ENCODE data around the gene GALNT13.

The GALNT13 gene

GRCh38 chr2:153990771-153991170 is 119.0 kb downstream of the GALNT13 start:
- no peak for TF ChIP-seq CTCF (IDR thresholded peaks at IDR 0.05; ENCODE audit: low read depth, low read length)
- Histone ChIP-seq H3K4me3 (ENCODE audit: low read depth, low read length) (no peak overlapping the region), H3K36me3 (no peaks in the 10 kb centered on the region), H3K9me3 (no peaks in the 10 kb centered on the region), H3K27me3 (no peaks in the 10 kb centered on the region), H3K4me1 (no peaks in the 10 kb centered on the region)
- no peak for DNase-seq

- TF ChIP-seq CTCF (IDR thresholded peaks at IDR 0.05; ENCODE audit: low read depth, low read length) = no peak
- Histone ChIP-seq H3K9me3 (no peaks in the 10 kb centered on the region), H3K4me1 (no peaks in the 10 kb centered on the region), H3K4me3 (ENCODE audit: low read depth, low read length) (no peak overlapping the region), H3K36me3 (no peaks in the 10 kb centered on the region), H3K27me3 (no peaks in the 10 kb centered on the region)
- no peak for DNase-seq
Measured at GRCh38 chr2:154013514-154013913, 141.8 kb downstream of the GALNT13 start.

GRCh38 chr2:154015233-154015632 is 143.5 kb downstream of the GALNT13 start:
- TF ChIP-seq CTCF (IDR thresholded peaks at IDR 0.05; ENCODE audit: low read depth, low read length) = no peak
- Histone ChIP-seq H3K4me1 (no peaks in the 10 kb centered on the region), H3K4me3 (ENCODE audit: low read depth, low read length) (no peak overlapping the region), H3K9me3 (no peaks in the 10 kb centered on the region), H3K36me3 (no peaks in the 10 kb centered on the region), H3K27me3 (no peaks in the 10 kb centered on the region)
- no peak for DNase-seq

- H3K27me3 ChIP-seq = no peaks in the 10 kb centered on the region
- no peaks in the 10 kb centered on the region for H3K4me1 ChIP-seq
- H3K36me3 ChIP-seq = no peaks in the 10 kb centered on the region
- TF ChIP-seq CTCF (IDR thresholded peaks at IDR 0.05; ENCODE audit: low read depth, low read length) = no peak
- no peaks in the 10 kb centered on the region for H3K9me3 ChIP-seq
- no peak for DNase-seq
- H3K4me3 ChIP-seq (ENCODE audit: low read depth, low read length) = no peak overlapping the region
Measured at GRCh38 chr2:154029504-154029903, 157.8 kb downstream of the GALNT13 start.

- DNase-seq = no peak
- no peaks in the 10 kb centered on the region for H3K4me1 ChIP-seq
- no peak for TF ChIP-seq CTCF (IDR thresholded peaks at IDR 0.05; ENCODE audit: low read depth, low read length)
- no peak overlapping the region for H3K4me3 ChIP-seq (ENCODE audit: low read depth, low read length)
- H3K36me3 ChIP-seq = no peaks in the 10 kb centered on the region
- H3K9me3 ChIP-seq = no peaks in the 10 kb centered on the region
- H3K27me3 ChIP-seq = no peaks in the 10 kb centered on the region
Measured at GRCh38 chr2:154032220-154032619, 160.5 kb downstream of the GALNT13 start.

- no peaks in the 10 kb centered on the region for H3K4me1 ChIP-seq
- H3K36me3 ChIP-seq = no peaks in the 10 kb centered on the region
- H3K9me3 ChIP-seq = no peaks in the 10 kb centered on the region
- no peak for TF ChIP-seq CTCF (IDR thresholded peaks at IDR 0.05; ENCODE audit: low read depth, low read length)
- no peak for DNase-seq
- no peak overlapping the region for H3K4me3 ChIP-seq (ENCODE audit: low read depth, low read length)
- H3K27me3 ChIP-seq = no peaks in the 10 kb centered on the region
Measured at GRCh38 chr2:154046493-154046892, 174.8 kb downstream of the GALNT13 start.

All from BE2C (cell line).